Subcutaneous adipose tissue (tissue), 4 donors: ENCODE measurements around the gene HTT. TPM values are rescaled to one million over a fixed set of nuclear protein-coding genes. Genes with fewer than 3 reads are reported as not detected.

ENCODE experiments used
- CTCF ChIP-seq: fragments of 450-650 bp; IDR thresholded peaks from one replicate; pipeline ENCODE4 v1.5.1; 2016; ENCODE audit warnings: low read depth, mild to moderate bottlenecking, control low read depth, antibody characterized with exemption, moderate library complexity
- total RNA-seq, 4 donors: library from RNA; depleted of rRNA; stranded (reverse); fragments of >200 nt; gene quantifications; one replicate each; pipeline ENCODE4 v1.1.0, GENCODE V29; 2016

Gene HTT
- total RNA-seq, 4 donors from 2014 or later = 48.2 to 79.3 (median 72.1) TPM

- TF ChIP-seq CTCF = no peak
Measured at GRCh38 chr4:3075652-3075981, 1.1 kb downstream of the HTT start.

GRCh38 chr4:3077796-3078195, 3.3 kb downstream of the HTT start:
- no peak for TF ChIP-seq CTCF

DNA sequence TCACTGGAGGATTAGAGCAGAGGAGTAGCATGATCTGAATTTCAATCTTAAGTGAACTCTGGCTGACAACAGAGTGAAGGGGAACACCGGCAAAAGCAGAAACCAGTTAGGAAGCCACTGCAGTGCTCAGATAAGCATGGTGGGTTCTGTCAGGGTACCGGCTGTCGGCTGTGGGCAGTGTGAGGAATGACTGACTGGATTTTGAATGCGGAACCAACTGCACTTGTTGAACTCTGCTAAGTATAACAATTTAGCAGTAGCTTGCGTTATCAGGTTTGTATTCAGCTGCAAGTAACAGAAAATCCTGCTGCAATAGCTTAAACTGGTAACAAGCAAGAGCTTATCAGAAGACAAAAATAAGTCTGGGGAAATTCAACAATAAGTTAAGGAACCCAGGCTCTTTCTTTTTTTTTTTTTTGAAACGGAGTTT, 5.2 kb downstream of the HTT start:
- no peak for TF ChIP-seq CTCF

DNA sequence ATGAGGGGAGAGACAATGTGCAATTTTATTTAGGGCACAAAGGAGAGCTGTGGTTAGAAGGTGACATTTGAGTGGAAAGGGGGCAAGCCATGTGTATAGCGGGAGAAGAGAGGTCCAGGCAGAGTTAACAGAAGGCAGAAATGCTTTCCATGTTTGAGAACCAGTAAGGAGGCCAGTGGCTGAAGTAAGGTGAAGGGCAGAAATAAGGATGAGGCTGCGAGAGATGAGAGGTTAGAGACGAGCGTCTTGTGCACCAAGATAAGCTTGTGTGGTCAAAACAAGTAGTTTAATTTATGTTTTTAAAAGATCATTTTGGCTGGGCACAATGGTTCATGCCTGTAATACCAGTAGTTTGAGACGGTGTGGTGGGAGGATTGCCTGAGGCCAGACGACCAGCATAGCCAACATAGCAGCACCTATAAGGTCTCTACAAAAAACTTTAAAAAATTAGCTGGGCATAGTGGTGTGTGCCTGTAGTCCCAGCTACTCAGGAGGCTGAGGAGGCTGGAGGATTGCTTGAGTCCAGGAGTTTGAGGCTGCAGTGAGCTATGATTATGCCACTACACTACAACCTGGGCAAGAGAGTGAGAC, 8.5 kb downstream of the HTT start:
- no peak for TF ChIP-seq CTCF

DNA sequence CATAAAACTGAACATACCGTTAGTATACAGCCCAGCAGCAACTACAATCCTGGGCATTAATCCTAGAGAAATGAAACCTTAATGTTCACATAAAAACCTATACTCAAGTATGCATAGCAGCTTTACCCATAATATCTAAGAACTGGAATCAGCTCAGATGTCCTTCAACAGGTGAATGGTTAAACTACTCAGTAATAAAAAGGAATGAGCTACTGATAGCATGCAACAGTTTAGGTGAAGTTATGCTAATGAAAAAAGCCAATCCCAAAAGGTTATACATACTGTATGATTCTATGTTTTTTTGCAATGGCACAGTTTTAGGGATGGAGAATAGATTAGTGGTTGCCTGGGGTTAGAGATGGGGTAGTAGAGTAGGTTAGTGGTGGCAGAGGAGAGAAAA, 9.3 kb downstream of the HTT start:
- TF ChIP-seq CTCF = no peak

DNA sequence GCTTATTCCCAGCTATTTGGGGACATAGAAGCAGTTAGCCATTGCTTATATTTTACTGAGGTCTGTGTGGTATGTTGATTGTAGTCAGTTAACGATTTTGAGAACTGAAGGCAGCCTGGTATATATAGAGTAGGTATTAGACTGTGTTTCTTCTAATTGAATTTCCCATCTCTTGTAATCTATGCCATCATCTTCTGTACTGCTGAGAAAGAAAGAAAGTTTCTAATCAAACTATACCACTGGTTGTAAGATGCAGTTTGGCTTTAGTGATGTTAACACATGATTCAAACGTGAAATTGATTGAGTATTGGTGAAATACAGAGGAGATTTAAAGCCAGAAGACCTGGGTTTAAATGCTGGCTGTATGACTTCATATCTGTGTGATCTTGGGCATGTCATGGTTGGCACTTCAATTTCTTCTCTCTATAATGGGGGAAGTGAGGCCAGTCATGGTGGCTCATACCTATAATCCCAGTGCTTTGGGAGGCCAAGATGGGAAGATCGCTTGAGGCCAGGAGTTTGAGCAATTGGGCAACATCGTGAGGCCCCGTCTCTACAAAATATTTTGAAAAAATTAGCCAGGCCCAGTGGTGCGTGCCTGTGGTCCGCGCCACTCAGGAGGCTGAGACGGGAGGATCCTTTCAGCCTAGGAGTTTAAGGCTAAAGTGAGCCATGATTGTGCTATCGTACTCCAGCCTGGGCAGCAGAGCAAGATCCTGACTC, 11.6 kb downstream of the HTT start:
- no peak for TF ChIP-seq CTCF

DNA sequence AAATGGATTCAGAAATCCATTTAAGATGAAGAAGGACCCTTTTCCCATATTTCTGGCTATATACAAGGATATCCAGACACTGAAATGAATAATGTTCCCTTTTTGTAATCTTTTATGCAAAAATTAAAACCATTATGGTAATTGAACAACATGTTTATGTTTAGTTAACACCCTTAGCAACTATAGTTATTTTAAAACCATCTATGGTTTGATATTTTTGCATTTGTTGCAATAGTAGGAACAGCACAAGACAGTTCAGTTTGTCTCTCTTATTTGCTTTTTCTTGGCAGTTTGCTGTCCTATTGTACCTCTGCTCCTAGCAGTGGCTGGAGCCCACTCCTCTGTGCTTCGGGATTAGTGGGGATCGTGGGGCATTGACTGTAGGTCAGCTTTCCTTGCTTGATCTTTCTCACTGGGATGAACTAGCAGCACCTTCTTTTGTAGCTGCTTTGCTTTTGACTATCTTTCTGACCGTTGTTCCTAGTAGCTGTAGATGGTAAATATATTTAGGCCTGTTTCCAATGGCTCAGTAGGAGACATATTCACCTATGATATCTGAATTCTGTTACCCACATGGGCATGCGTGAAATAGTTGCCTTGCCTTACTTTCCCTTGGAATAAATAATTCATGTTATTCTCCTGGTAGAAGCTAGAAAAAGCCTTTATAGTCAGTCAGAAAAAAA, 12.8 kb downstream of the HTT start:
- TF ChIP-seq CTCF = no peak
